ENCODE data around the gene GIPC2.

GIPC2 gene

DNA sequence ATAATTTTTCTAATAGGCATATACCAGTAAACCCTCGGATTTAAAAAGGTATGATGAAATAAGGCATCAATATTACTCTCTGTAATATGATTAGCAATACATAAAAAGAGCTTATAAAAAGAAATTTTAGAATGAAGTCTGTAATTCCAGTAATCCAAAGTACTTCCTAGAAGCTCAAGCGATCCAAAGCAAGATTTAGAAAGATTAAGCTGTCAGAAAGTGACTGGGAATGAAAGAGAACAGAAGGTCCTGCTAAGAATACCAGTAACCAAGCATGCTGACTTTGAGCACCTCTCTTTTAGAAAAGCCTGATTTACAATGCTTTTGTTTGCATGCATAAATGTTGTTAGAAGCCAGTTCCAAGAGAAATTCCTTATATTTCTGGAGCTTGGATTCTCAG lies 125.1 kb downstream of the GIPC2 start:
- no peak for TF ChIP-seq CTCF (IDR thresholded peaks at IDR 0.05; ENCODE audit: low read depth, low read length)
- no peaks in the 10 kb centered on the region for H3K9me3 ChIP-seq (ENCODE audit: severe bottlenecking)
- DNase-seq: no peak
- no peak overlapping the region for H3K4me3 ChIP-seq (ENCODE audit: low read depth, low read length)
- H3K27me3 ChIP-seq (ENCODE audit: insufficient read depth, low read depth, severe bottlenecking): no peaks in the 10 kb centered on the region
- H3K27ac ChIP-seq: no peak overlapping the region
- H3K36me3 ChIP-seq: no peaks in the 10 kb centered on the region

DNA sequence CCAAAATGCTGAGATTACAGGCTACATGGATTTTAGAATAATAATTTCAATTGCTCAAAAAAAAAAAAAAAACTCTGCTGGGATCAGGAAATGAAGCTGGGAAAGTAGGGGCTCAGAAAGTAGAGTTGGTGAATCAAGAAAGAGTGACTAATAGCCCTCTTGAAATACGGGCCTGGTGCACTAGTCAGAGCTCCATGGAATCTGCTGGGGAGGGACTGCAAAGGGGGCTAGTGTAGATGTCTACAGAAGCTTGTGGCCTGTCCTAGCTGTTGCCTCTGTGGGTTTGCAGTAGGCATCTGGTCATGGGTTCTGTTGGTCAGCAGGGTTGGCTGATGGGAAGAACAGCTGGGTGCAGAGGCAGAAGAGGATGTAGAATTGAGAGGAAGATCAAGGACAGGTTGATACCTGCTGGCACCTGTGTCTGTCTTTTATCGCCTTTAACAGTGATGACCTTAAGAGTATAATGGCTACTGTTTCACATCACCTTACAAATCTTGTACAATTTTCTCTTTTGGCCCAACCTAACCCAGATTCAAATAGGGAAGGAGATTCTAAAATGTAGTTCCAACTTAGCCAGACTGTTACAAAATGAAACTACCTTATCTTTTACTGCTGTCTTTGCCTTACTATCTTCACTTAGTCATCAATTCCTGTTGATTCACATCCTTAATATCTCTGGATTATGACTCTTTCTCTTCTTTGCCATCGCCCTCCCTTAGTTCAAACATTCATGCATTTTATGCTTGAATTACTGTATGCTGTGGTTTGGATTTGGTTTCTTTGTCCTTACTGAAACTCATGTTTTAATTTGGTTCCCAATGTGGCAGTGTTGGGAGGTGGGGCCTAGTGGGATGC lies 126.2 kb downstream of the GIPC2 start:
- no peaks in the 10 kb centered on the region for H3K27me3 ChIP-seq (ENCODE audit: insufficient read depth, low read depth, severe bottlenecking)
- no peaks in the 10 kb centered on the region for H3K9me3 ChIP-seq (ENCODE audit: severe bottlenecking)
- no peak for DNase-seq
- H3K36me3 ChIP-seq: no peaks in the 10 kb centered on the region
- H3K4me3 ChIP-seq (ENCODE audit: low read depth, low read length): no peak overlapping the region
- H3K27ac ChIP-seq: no peak overlapping the region
- no peak for TF ChIP-seq CTCF (IDR thresholded peaks at IDR 0.05; ENCODE audit: low read depth, low read length)

DNA sequence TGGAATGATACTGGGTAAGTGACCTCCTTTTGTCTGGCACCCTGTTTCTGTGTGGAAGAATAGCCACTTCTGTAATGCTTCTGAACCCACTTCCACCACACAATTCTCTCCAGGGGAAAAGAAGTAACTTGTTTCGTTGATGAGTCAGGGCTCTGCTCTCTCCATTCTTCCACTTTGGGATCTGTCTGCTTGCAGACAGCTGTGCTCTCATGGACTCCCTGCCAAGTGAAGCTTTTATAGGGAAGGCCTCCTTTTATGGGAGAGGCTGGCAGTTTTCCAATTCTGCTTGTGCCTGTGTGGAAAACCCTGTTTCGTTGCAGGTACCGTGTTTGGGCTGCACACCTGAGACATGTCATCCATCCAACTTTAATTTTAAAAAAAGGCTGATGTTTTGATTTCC lies 130.7 kb downstream of the GIPC2 start:
- H3K27ac ChIP-seq: no peak overlapping the region
- no peak overlapping the region for H3K4me3 ChIP-seq (ENCODE audit: low read depth, low read length)
- no peaks in the 10 kb centered on the region for H3K36me3 ChIP-seq
- H3K9me3 ChIP-seq (ENCODE audit: severe bottlenecking): no peaks in the 10 kb centered on the region
- no peak for DNase-seq
- no peak for TF ChIP-seq CTCF (IDR thresholded peaks at IDR 0.05; ENCODE audit: low read depth, low read length)
- H3K27me3 ChIP-seq (ENCODE audit: insufficient read depth, low read depth, severe bottlenecking): no peaks in the 10 kb centered on the region

- Histone ChIP-seq H3K36me3 (no peaks in the 10 kb centered on the region), H3K27ac (no peak overlapping the region), H3K9me3 (ENCODE audit: severe bottlenecking) (no peaks in the 10 kb centered on the region), H3K27me3 (ENCODE audit: insufficient read depth, low read depth, severe bottlenecking) (no peaks in the 10 kb centered on the region), H3K4me3 (ENCODE audit: low read depth, low read length) (no peak overlapping the region)
- no peak for TF ChIP-seq CTCF (IDR thresholded peaks at IDR 0.05; ENCODE audit: low read depth, low read length)
- DNase-seq: no peak
Observed at GRCh38 chr1:78177708-78178270, 132.0 kb downstream of the GIPC2 start.

GRCh38 chr1:78178816-78179215 lies 133.1 kb downstream of the GIPC2 start:
- Histone ChIP-seq H3K27me3 (ENCODE audit: insufficient read depth, low read depth, severe bottlenecking) (no peaks in the 10 kb centered on the region), H3K36me3 (no peaks in the 10 kb centered on the region), H3K27ac (no peak overlapping the region), H3K4me3 (ENCODE audit: low read depth, low read length) (no peak overlapping the region), H3K9me3 (ENCODE audit: severe bottlenecking) (no peaks in the 10 kb centered on the region)
- no peak for TF ChIP-seq CTCF (IDR thresholded peaks at IDR 0.05; ENCODE audit: low read depth, low read length)
- DNase-seq: no peak

All from WERI-Rb-1 (cell line).